ENCODE results near the gene GLIPR2.
"Not testable (repeated sequence)": the region's sequence is repeated elsewhere in the genome, so short reads cannot be mapped to it uniquely, and the experiment has no call there.

The GLIPR2 gene

DNA sequence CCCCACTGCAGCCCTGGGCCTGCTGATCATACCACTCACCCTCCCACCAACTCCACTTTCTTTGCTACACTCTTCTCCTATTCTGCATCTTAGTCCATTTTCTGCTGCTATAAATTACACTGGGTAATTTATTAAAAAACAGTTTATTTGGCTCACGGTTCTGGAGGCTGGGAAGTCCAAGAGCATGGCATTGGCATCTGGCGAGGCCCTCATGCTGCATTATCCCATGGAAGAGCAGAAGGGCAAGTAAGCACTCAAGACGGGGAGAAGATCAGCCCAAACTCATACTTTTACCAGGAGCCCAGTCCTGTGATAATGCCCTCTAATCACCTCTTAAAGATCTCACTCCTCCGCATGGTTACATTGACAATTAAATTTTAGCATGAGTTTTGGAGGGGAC lies 9.4 kb downstream of the GLIPR2 start:
- no peak for DNase-seq

- DNase-seq = no peak
Measured at GRCh38 chr9:36146651-36147050, 10.1 kb downstream of the GLIPR2 start.

DNA sequence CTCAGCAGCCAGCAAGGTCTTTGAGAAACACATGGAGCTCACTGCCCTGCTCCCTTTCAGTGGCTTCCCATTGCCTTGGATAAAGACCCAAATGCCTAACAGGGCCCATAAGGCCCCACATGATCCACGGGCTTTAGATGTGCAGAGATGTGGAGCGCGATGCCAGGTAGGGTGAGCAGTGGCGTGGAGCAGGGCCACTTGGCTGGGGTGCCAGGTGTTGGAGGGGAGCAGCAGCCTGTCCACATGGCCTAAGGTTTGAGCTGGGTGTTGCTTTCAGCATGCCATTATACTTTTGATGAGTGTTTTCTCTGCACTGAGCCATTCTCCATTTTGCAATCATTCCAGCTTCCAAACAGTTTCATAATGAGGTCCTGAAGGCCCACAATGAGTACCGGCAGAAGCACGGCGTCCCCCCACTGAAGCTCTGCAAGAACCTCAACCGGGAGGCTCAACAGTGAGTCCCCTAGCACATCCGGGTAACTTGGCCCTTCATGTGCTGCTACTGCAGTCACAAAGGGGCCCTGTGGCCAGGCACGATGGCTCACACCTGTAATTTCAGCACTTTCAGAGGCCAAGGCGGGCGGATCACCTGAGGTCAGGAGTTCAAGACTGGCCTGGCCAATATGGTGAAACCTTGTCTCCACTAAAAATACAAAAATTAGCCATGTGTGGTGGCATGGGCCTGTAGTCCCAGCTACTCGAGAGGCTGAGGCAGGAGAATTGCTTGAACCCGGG lies 11.1 kb downstream of the GLIPR2 start:
- no peak for DNase-seq

DNA sequence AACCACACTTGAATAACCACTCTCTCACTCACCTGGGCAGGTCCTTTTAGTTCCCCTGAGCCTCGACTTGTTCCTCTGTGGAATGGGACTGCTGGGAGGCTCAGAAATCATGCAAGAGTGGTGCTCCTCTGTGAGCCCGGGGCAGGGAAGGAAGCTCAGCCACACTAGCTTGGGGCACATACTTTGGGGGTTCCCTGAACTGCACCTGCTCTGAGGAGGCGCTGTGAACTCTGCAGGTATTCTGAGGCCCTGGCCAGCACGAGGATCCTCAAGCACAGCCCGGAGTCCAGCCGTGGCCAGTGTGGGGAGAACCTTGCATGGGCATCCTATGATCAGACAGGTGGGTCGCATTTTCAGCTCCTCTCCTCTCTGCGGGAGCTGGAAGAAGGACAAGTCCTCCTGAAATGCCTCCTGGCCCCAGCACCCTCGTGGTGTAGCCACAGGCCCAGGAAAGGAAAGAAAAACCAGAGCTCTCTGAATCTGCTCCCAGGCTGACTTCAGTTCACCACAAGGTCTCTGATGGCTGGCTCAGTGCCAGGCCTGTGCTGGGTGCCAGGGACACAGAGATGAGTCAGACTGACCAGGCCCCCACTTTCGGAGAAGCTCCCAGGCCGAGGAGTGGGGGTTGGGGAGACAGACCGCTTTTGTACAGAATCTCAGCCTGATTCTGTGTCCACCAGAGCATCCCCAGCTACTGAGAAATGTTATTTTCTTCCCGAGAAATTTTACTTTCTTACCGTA lies 11.9 kb downstream of the GLIPR2 start:
- peak; percentile 51 for DNase-seq

DNA sequence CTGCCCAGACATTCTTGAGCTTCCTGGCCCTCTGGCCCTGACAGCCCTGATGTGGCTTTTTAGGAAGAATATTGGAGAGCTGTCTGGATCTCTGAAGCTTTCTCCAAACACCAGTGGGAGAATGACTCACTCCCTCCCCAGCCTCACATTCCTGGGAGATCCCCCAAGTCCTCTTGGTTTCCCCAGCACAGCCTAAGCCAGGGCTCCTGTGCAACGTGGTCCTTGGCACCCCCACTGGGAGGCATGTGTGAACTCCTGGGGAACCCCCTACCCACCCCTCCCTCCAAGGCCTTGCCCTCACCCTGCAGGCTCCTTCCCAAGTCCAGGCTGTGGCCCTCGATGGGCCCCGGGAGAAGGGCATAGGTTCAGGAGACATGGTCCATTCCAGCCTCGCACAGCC lies 12.7 kb downstream of the GLIPR2 start:
- no peak for DNase-seq

DNA sequence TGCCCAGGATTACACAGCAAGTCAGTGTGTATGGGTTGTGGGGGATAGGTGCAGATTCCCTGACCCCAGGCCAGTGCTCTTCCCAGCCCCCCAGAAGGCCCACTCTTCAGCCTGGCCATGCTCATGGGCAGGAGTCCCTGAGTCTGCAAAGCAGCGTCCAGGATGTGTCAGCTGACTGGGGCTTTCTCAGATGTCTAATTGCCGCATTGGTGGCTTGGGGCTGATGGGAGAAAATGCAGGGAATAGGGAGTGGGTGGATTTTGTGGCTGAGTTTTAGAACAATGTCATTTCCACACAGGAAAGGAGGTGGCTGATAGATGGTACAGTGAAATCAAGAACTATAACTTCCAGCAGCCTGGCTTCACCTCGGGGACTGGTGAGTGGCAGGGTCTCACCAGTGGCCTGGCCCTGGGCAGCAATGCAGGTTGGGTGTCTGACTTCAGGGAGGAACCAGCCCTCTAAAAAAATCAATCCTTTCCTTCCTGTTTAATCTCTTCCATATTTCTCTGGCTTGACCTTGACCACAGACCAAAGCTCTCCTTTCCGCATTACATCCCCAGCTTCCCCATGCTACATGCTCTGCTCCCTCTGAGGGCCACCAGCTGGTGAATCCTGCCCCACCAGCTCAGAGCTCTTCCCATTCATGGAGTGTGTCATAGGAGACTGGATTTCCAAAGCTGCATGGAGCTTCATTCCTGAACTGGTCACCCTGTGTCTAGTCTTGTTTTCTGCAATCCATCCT lies 14.2 kb downstream of the GLIPR2 start:
- no peak for DNase-seq

- DNase-seq = peak; percentile 75
Measured at GRCh38 chr9:36151316-36152210, 15.0 kb downstream of the GLIPR2 start.

DNA sequence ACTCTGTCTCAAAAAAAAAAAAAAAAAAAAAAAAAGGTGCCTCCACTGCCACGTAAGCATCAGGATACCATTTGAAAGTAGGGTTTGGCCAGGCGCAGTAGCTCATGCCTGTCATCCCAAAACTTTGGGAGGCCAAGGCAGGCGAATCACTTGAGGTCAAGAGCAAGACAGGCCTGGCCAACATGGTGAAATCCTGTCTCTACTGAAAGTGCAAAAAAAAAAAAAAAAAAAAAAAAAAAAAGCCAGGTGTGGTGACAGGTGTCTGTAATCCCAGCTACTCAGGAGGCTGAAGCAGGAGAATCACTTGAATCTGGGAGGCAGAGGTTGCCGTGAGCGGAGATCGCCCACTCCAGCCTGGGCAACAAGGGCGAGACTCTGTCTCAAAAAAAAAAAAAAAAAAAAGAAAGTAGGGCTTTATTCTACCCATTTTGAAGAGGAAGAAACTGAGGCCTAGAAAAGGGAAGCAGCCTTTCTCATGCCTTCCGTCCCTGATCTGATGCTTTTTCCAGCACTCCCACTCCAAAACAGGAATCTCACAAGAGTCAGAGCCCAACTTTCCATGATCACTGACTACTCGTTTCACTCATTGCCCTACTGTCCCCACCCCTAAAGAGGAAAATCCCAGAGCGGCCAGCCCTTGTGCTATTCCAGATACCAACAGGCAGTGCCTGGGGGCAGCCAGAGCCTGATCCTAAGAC lies 16.4 kb downstream of the GLIPR2 start:
- DNase-seq = no peak

DNA sequence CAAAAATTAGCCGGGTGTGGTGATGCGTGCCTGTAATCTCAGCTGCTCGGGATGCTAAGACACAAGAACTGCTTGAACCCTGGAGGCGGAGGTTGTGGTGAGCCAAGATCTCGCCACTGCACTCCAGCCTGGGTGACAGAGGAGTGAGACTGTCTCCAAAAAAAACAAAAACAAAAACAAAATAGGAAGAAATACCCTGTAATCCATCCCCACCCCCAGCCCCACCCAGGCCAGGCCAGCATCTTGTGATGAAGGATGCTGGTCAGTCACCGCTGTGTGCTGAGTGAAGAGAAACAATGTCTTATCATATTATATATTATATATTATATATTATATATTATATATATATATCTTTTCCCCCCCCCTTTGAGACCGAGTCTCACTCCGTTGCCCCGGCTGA lies 17.2 kb downstream of the GLIPR2 start:
- DNase-seq = no peak

DNA sequence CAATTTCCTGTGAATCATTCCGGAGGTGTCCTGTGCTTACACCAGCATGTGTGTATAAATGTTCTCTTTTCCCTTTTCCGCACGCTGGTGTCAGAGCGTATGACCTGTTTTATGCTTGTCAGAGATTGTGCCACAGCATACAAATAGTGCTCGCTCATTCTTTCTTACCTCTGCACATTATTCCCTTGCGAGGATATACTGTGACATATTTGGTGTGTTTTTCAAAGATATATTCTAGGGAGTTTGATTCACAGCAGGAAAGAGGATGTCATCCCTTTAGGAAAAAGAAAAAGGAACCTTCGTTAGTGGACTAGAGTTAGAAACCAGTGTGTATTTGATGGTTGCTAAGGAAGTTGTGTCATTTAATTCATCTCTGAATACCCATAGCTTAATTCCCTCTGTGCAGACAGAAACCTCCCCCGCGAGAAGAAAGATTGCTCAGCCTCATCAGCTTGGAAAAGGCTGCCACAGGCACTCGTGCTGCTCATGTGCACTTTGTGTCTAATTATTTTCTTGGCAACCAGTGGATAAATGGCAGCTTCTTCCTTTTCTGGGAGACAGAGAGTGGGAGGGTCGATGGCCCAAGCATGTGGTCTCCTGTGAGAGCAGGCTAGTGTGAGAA lies 17.9 kb downstream of the GLIPR2 start:
- no peak for DNase-seq

DNA sequence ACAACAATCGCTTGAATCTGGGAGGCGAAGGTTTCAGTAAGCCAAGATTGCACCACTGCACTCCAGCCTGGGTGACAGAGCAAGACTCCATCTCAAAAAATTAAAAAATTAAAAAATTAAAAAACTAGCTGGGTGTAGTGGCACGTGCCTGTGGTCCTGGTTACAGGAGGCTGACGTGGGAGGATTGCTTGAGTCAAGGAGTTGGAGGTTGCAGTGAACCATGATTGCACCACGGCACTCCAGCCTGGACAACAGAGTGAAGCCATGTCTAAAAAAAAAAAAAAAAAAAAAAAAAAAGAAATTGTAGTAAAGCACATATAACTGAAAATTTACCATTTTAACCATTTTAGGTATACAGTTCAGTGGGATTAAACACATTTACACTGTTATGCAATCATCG lies 19.6 kb downstream of the GLIPR2 start:
- no peak for DNase-seq

GRCh38 chr9:36158122-36158521 lies 21.6 kb downstream of the GLIPR2 start:
- DNase-seq = no peak

DNA sequence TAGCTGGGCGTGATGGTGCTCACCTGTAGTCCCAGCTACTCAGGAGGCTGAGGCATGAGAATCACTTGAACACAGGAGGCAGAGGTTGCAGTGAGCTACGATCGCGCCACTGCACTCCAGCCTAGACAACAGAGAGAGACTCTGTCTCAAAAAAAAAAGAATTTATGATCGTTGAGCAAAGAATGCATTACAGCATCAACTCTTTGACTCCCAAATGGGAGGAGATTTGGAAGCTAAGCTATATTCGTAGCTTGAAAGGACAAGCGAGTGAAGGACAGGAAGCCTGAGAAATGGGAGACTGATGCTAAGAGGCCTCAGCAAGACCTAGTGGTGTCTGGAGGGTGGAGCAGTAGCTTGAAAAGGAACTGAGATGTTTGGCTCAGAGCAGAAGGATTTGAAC lies 22.4 kb downstream of the GLIPR2 start:
- DNase-seq = no peak

- DNase-seq = not testable (repeated sequence)
Measured at GRCh38 chr9:36159509-36159908, 23.0 kb downstream of the GLIPR2 start.

- not testable (repeated sequence) for DNase-seq
Measured at GRCh38 chr9:36160126-36160525, 23.6 kb downstream of the GLIPR2 start.

- no peak for DNase-seq
Measured at GRCh38 chr9:36161187-36161586, 24.7 kb downstream of the GLIPR2 start.

- no peak for DNase-seq
Measured at GRCh38 chr9:36162211-36162738, 25.7 kb downstream of the GLIPR2 start.

GRCh38 chr9:36163049-36163785 lies 26.7 kb downstream of the GLIPR2 start:
- no peak for DNase-seq

DNA sequence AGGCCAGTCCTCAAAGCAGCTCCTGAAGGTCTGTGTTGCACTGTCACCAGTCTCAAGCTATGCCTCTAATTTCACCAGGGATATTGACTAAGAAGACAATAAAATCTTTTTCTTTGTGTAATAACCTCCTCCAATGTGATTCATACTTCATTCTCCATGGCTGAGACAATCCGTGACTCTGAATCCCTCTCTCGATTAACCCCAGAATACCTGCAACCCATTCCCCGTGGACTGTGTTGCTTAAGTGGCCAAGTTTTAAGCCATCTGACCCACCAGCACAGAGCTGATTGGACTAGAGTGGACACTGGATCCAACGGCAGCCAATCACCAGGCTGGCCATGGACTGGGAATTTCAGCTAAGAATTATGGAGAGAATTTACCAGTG lies 27.2 kb downstream of the GLIPR2 start:
- no peak for DNase-seq

GRCh38 chr9:36164372-36164771 lies 27.8 kb downstream of the GLIPR2 start:
- DNase-seq = no peak

DNA sequence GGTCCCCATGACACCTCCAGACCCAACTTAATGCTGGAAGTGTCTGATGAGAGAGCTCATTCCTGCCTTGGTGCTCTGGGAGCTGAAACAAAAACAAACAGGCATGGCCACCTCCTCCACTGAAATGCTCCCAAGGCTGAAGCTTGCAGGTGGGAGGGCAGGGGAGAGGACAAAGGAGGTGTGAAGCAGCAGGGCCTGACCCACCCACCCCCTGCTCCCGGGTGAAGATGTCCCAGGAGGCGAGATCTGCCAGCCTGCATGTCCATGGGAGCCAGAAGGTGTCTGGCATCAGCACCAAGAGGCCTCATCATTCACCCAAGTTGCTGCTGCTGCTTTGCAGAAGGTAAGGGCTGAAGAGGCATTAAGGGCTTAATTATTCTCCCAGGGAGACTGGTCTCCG lies 28.5 kb downstream of the GLIPR2 start:
- no peak for DNase-seq

Data from stimulated activated CD4-positive, alpha-beta T cell treated with anti-CD3 and anti-CD28 coated beads, Interleukin-12 subunit alpha, Interleukin-12 subunit beta, amount 100 ng/mL, for 4 hours (primary cell).